DOHH2 (cell line): ENCODE data around the gene PRKAB1.

Experiments
- H3F3A ChIP-seq: fragments of 200-600 bp; sonication (generic), shearing (Covaris generic); 2 replicates; pipeline ENCODE4 v1.6.0; 2016; ENCODE audit warnings: antibody characterized with exemption, mild to moderate bottlenecking; ENCODE audit not compliant: control insufficient read depth, insufficient read depth
- H3K27ac ChIP-seq: fragments of 200-600 bp; sonication (generic); 2 replicates; pipeline ENCODE4 v1.5.1; 2014; ENCODE audit warnings: low read depth, mild to moderate bottlenecking, low read length, moderate library complexity
- H3K27me3 ChIP-seq: fragments of 200-600 bp; sonication (generic); 2 replicates; pipeline ENCODE4 v1.6.1; 2014; ENCODE audit warnings: mild to moderate bottlenecking, low read length, mixed read lengths; ENCODE audit not compliant: control insufficient read depth
- H3K36me3 ChIP-seq: fragments of 200-600 bp; sonication (generic); 2 replicates; pipeline ENCODE4 v1.6.1; 2014; ENCODE audit warnings: mild to moderate bottlenecking, low read length, moderate library complexity, mixed read lengths; ENCODE audit not compliant: control insufficient read depth
- H3K4me1 ChIP-seq: fragments of 200-600 bp; sonication (generic); 2 replicates; pipeline ENCODE4 v1.6.1; 2014; ENCODE audit warnings: mild to moderate bottlenecking, low read length, mixed read lengths; ENCODE audit not compliant: control insufficient read depth
- H3K4me2 ChIP-seq: fragments of 200-600 bp; sonication (generic); 2 replicates; pipeline ENCODE4 v1.6.0; 2014; ENCODE audit warnings: mild to moderate bottlenecking, low read length, moderate library complexity
- H3K4me3 ChIP-seq: fragments of 200-600 bp; sonication (generic); 2 replicates; pipeline ENCODE4 v1.5.1; 2014; ENCODE audit warnings: mild to moderate bottlenecking, low read length, mixed read lengths
- H3K79me2 ChIP-seq: fragments of 200-600 bp; sonication (generic); 2 replicates; pipeline ENCODE4 v1.6.1; 2014; ENCODE audit warnings: mild to moderate bottlenecking, low read length, mixed read lengths; ENCODE audit not compliant: control insufficient read depth
- H3K9me2 ChIP-seq: fragments of 200-600 bp; sonication (generic); replicated peaks from 2 replicates; pipeline ENCODE4 v1.6.1; 2014; ENCODE audit warnings: mild to moderate bottlenecking, low read length, mixed read lengths; ENCODE audit not compliant: control insufficient read depth
- H3K9me3 ChIP-seq: fragments of 200-600 bp; sonication (generic); 2 replicates; pipeline ENCODE4 v1.6.1; 2014; ENCODE audit warnings: antibody characterized with exemption, low read length, mixed read lengths; ENCODE audit not compliant: control insufficient read depth, insufficient read depth
- H4K20me1 ChIP-seq: fragments of 200-600 bp; sonication (generic); 2 replicates; pipeline ENCODE4 v1.6.0; 2014; ENCODE audit warnings: low read depth, mild to moderate bottlenecking, antibody characterized with exemption, low read length, moderate library complexity; ENCODE audit not compliant: control insufficient read depth, insufficient read depth
- CTCF ChIP-seq: fragments of 200-600 bp; sonication (generic); IDR thresholded peaks from one replicate; pipeline ENCODE4 v1.5.1; 2014; ENCODE audit warnings: antibody characterized with exemption, mild to moderate bottlenecking, low read depth, low read length; ENCODE audit not compliant: poor library complexity, severe bottlenecking
- EZH2phosphoT487 ChIP-seq: fragments of 200-600 bp; sonication (generic); IDR thresholded peaks from 2 replicates; pipeline ENCODE4 v1.6.1; 2017; ENCODE audit warnings: borderline replicate concordance, mild to moderate bottlenecking, antibody characterized with exemption, low read length, moderate library complexity, mixed read lengths

The PRKAB1 gene

GRCh38 chr12:119679081-119679480 lies 11.1 kb downstream of the PRKAB1 start:
- H3K4me1 ChIP-seq = peaks cover 34% of the 10 kb centered on the region
- H3K36me3 ChIP-seq = peaks cover 92% of the 10 kb centered on the region
- no peak for TF ChIP-seq CTCF
- TF ChIP-seq EZH2phosphoT487 = no peak
- no peaks in the 10 kb centered on the region for H3K9me2 ChIP-seq
- peaks cover 18% of the 10 kb centered on the region for H3F3A ChIP-seq
- no peaks in the 10 kb centered on the region for H3K79me2 ChIP-seq
- no peaks in the 10 kb centered on the region for H3K27me3 ChIP-seq
- H3K27ac ChIP-seq = no peak overlapping the region
- H3K9me3 ChIP-seq = no peaks in the 10 kb centered on the region
- no peak overlapping the region for H3K4me2 ChIP-seq
- no peak overlapping the region for H3K4me3 ChIP-seq
- no peaks in the 10 kb centered on the region for H4K20me1 ChIP-seq

GRCh38 chr12:119679490-119679889 lies 11.6 kb downstream of the PRKAB1 start:
- Histone ChIP-seq H3K4me2 (no peak overlapping the region), H3F3A (peaks cover 18% of the 10 kb centered on the region), H3K4me3 (no peak overlapping the region), H3K4me1 (peaks cover 34% of the 10 kb centered on the region), H3K27ac (no peak overlapping the region), H3K79me2 (no peaks in the 10 kb centered on the region), H3K9me2 (no peaks in the 10 kb centered on the region), H3K9me3 (no peaks in the 10 kb centered on the region), H3K27me3 (no peaks in the 10 kb centered on the region), H4K20me1 (no peaks in the 10 kb centered on the region), H3K36me3 (peaks cover 88% of the 10 kb centered on the region)
- TF ChIP-seq EZH2phosphoT487 (no peak), CTCF (no peak)

GRCh38 chr12:119681111-119681510 lies 13.2 kb downstream of the PRKAB1 start:
- Histone ChIP-seq H3K4me1 (peaks cover 34% of the 10 kb centered on the region), H3K36me3 (peaks cover 78% of the 10 kb centered on the region), H3K9me3 (no peaks in the 10 kb centered on the region), H3K79me2 (no peaks in the 10 kb centered on the region), H3K27me3 (no peaks in the 10 kb centered on the region), H3F3A (peaks cover 18% of the 10 kb centered on the region), H4K20me1 (no peaks in the 10 kb centered on the region), H3K4me3 (peak overlapping the region; percentile 41; the same call in 1 of the 2 replicates), H3K4me2 (peak overlapping the region; percentile 64; the same call in 1 of the 2 replicates), H3K9me2 (no peaks in the 10 kb centered on the region), H3K27ac (no peak overlapping the region; the same call in 1 of the 2 replicates)
- TF ChIP-seq CTCF (no peak), EZH2phosphoT487 (no peak)
